ENCODE measurements around the gene WDR88.
"Not testable (repeated sequence)": the region's sequence is repeated elsewhere in the genome, so short reads cannot be mapped to it uniquely, and the experiment has no call there.

WDR88 gene

GRCh38 chr19:33199441-33200265 is 67.7 kb downstream of the WDR88 start:
- no peak for DNase-seq

- DNase-seq = no peak
Observed at GRCh38 chr19:33201473-33201872, 69.6 kb downstream of the WDR88 start.

GRCh38 chr19:33201886-33202545 is 70.1 kb downstream of the WDR88 start:
- no peak for DNase-seq

- DNase-seq = no peak
Observed at GRCh38 chr19:33202546-33203507, 70.9 kb downstream of the WDR88 start.

GRCh38 chr19:33203529-33203928 is 71.6 kb downstream of the WDR88 start:
- no peak for DNase-seq

- no peak for DNase-seq
Observed at GRCh38 chr19:33204136-33204973, 72.4 kb downstream of the WDR88 start.

- no peak for DNase-seq
Observed at GRCh38 chr19:33205110-33205509, 73.2 kb downstream of the WDR88 start.

GRCh38 chr19:33205531-33206260 is 73.8 kb downstream of the WDR88 start:
- no peak for DNase-seq

- DNase-seq = no peak
Observed at GRCh38 chr19:33206261-33207039, 74.5 kb downstream of the WDR88 start.

GRCh38 chr19:33207040-33207620 is 75.2 kb downstream of the WDR88 start:
- DNase-seq = no peak

GRCh38 chr19:33207903-33208302 is 76.0 kb downstream of the WDR88 start:
- DNase-seq = no peak

GRCh38 chr19:33208371-33208895 is 76.5 kb downstream of the WDR88 start:
- DNase-seq = no peak

GRCh38 chr19:33208904-33209849 is 77.3 kb downstream of the WDR88 start:
- DNase-seq = no peak

GRCh38 chr19:33209850-33210230 is 77.9 kb downstream of the WDR88 start:
- not testable (repeated sequence) for DNase-seq

- DNase-seq = no peak
Observed at GRCh38 chr19:33210266-33210940, 78.5 kb downstream of the WDR88 start.

GRCh38 chr19:33211794-33212435 is 80.0 kb downstream of the WDR88 start:
- DNase-seq = no peak

- DNase-seq = no peak
Observed at GRCh38 chr19:33212436-33213172, 80.7 kb downstream of the WDR88 start.

All from T-helper 1 cell (primary cell).